Heart right ventricle (tissue), 16 donors: ENCODE data around the gene FUCA2. TPM values are rescaled to one million over a fixed set of nuclear protein-coding genes. Genes with fewer than 3 reads are reported as not detected.

ENCODE experiments used
- ATAC-seq, 8 donors: fragments of 200-7000 bp; cut with Tn5 transposase; one replicate each; pipeline ENCODE4 v1.9.1; 2020; ENCODE audit warnings: mild to moderate bottlenecking in 8 of 8, moderate library complexity in 8 of 8, moderate number of reproducible peaks in 1 of 8
- DNase-seq, 2 donors: peaks; one replicate each; pipeline ENCODE4 v3.0.0-alpha.2; 2020
- H3K27ac ChIP-seq, 10 donors: fragments of 200-600 bp; sonication (generic) in 2 of 10; one replicate each; pipeline versions ENCODE4 v1.5.0 to v1.8.0; 2020 to 2022; ENCODE audit warnings: mild to moderate bottlenecking in 3 of 10
- H3K27me3 ChIP-seq, 7 donors: fragments of 200-600 bp; one replicate each; pipeline ENCODE4 v1.8.0; 2021 to 2022; ENCODE audit warnings: mild to moderate bottlenecking in 2 of 7
- H3K36me3 ChIP-seq, 9 donors: fragments of 200-600 bp; sonication (generic) in 1 of 9; one replicate each; pipeline versions ENCODE4 v1.5.0 to v1.8.0; 2020 to 2022; ENCODE audit warnings: mild to moderate bottlenecking in 2 of 9
- H3K4me1 ChIP-seq, 9 donors: fragments of 200-600 bp; sonication (generic) in 1 of 9; one replicate each; pipeline versions ENCODE4 v1.5.0 to v1.8.0; 2020 to 2022; ENCODE audit warnings: mild to moderate bottlenecking in 4 of 9
- H3K4me3 ChIP-seq, 10 donors: fragments of 200-600 bp; sonication (generic) in 2 of 10; one replicate each; pipeline versions ENCODE4 v1.5.0 to v1.8.0; 2020 to 2022; ENCODE audit warnings: mild to moderate bottlenecking in 7 of 10, moderate library complexity in 2 of 10
- H3K9me3 ChIP-seq, 11 donors: fragments of 200-600 bp in 10 of 11; sonication (generic) in 2 of 11; one replicate each; pipeline versions ENCODE4 v1.5.0 to v1.8.0; 2013 to 2022; ENCODE audit warnings: mild to moderate bottlenecking in 2 of 11, control low read depth in 1 of 11, moderate library complexity in 1 of 11
- WGBS, 2 donors: extraction: QIAGEN DNeasy Blood & Tissue Kit; methylation state at CpG; one replicate each; pipeline ENCODE4 v1.1.7; 2013; ENCODE audit warnings: inconsistent platforms in 1 of 2; 5-methylcytosine and 5-hydroxymethylcytosine counted together
- intact Hi-C, 10 donors: fragments of 100-400 bp; cut with DNase I; formaldehyde crosslinking; loops; one replicate each; pipeline versions ENCODE4 v1.11.1 to v1.14.2; 2022
- polyA plus RNA-seq, 2 donors: library from polyadenylated mRNA; stranded (reverse); fragments of 200-250 nt; gene quantifications; one replicate each; pipeline ENCODE4 v1.2.3, GENCODE V29; 2013
- total RNA-seq, 10 donors: library from RNA; stranded (reverse); fragmentation: NEBNext Ultra II Directional in 3 of 10; extraction: Animal tissue kit (Norgen Biotek cat#: 25700) in 3 of 10; gene quantifications; one replicate each; pipeline versions ENCODE4 v1.2.1 to v1.2.4, GENCODE V29; 2021 to 2023
- TF ChIP-seq, protein P1 (sequence below), 9 donors: fragments of 200-600 bp; sonication (generic) in 2 of 9; IDR thresholded peaks; one replicate each; pipeline versions ENCODE4 v1.5.0 to v1.8.0; 2021 to 2022; ENCODE audit warnings: antibody characterized with exemption in 9 of 9, mild to moderate bottlenecking in 5 of 9, moderate library complexity in 1 of 9
- donor health status: Arrhythmogenic right ventricular cardiomyopathy.
- donor health status: ischemic (EF 13 %, LVEDD 7.1; RV severe dilation, severe dysfunction).
- donor health status: healthy with polysubstance abuse.
- donor health status: DM: no; HTN: yes; CAD: no.
- donor health status: DM: no; HTN: no; CAD: no.
- donor health status: ischemic (EF 25% LVEDD 6.9; RV normal size, moderate dysfunction).
- donor health status: ischemic (EF 25% LVEDD 5.7; RV mildly dilated, moderate dysfunction).
- donor health status: healthy.
- donor health status: DM: yes; HTN: yes; CAD: no.
- donor health status: Ischemic cardiomyopathy.
- donor health status: ischemic (EF 35%, LVEDD 5.7; RV mildly dilated, moderate dysfunction).
- donor health status: nonischemic (EF 11% LVEDD 7.7; RV severe dilation, severe dysfunction).
- donor health status: DM: yes; HTN: yes; CAD: no.
- donor health status: PGD.
- donor health status: ischemic (EF 29% LVEDD 5.4; RV normal size, mild dysfunction).
- donor health status: nonischemic (EF 23%, LVEDD 6.1; RV moderate dilation, normal function).

FUCA2 gene
- total and polyA plus RNA-seq, 12 donors: 24.1 to 63.4 (median 40.1) TPM

DNA sequence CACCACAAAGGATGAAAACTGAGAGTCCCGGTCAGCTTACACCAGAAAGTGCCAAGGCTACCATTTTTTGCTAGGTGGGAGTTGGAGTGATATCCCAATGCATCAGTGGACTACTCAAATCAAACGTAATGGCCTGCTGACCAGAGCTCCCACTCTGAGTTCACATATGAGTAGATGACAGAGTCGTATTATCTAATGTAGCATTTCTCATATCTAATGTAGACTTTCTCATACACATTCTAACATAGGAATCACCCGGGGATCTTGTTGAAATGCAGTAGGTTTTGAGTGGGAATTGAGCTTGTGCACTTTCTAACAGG lies 38.4 kb upstream of the FUCA2 start:
- TF ChIP-seq, protein P1, sequence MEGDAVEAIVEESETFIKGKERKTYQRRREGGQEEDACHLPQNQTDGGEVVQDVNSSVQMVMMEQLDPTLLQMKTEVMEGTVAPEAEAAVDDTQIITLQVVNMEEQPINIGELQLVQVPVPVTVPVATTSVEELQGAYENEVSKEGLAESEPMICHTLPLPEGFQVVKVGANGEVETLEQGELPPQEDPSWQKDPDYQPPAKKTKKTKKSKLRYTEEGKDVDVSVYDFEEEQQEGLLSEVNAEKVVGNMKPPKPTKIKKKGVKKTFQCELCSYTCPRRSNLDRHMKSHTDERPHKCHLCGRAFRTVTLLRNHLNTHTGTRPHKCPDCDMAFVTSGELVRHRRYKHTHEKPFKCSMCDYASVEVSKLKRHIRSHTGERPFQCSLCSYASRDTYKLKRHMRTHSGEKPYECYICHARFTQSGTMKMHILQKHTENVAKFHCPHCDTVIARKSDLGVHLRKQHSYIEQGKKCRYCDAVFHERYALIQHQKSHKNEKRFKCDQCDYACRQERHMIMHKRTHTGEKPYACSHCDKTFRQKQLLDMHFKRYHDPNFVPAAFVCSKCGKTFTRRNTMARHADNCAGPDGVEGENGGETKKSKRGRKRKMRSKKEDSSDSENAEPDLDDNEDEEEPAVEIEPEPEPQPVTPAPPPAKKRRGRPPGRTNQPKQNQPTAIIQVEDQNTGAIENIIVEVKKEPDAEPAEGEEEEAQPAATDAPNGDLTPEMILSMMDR (IDR thresholded peaks at IDR 0.05): no peak
- H3K4me1 ChIP-seq: peaks cover 0 to 6% (median 2%) of the 10 kb centered on the region in 9 donors
- no peak for DNase-seq
- H3K27me3 ChIP-seq: no peaks in the 10 kb centered on the region
- intact Hi-C loops: no loop called here
- 94 to 95% methylated on average over 4 of the region's 4 CpGs for WGBS, 2 donors
- H3K9me3 ChIP-seq: no peaks in the 10 kb centered on the region
- no peak overlapping the region for H3K4me3 ChIP-seq
- ATAC-seq: no peak
- no peaks in the 10 kb centered on the region for H3K36me3 ChIP-seq
- H3K27ac ChIP-seq: no peak overlapping the region

DNA sequence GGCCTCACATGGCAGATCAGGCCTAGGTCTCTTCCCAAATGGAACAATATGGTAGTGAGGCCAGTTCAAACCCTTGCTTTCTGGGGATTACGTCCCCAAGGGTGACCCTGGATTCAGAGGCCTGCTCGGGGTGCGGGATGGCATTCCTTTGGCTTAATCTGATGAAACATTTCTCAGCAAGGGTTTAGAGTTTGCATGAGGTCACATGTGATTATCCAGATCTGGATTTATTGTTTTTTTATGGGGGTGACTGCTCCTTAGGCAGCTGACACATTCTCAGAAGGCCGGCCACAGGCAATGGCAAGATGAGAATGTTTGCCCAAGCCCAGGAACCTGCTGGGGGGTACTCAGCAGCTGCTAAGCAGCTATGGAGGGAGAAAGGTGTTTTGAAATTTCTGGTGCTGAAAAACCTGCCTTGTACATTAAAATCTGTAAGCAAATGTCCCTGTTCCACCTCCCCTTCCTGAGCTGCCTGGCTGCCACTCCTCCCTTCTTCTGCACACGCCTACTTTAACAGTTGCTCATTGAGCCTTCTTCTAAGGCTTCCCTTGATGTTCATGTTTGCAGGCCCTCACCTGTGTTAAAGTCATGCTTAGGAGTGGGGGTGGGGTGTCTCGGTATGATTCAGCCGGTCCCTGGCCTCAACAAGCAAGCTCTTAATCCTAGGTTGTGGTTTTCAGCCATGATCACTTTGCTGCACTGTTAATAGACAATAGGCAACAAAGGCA lies 37.9 kb upstream of the FUCA2 start:
- TF ChIP-seq, protein P1 (IDR thresholded peaks at IDR 0.05): no peak
- H3K27ac ChIP-seq: no peak overlapping the region
- intact Hi-C loops: no loop called here

DNA sequence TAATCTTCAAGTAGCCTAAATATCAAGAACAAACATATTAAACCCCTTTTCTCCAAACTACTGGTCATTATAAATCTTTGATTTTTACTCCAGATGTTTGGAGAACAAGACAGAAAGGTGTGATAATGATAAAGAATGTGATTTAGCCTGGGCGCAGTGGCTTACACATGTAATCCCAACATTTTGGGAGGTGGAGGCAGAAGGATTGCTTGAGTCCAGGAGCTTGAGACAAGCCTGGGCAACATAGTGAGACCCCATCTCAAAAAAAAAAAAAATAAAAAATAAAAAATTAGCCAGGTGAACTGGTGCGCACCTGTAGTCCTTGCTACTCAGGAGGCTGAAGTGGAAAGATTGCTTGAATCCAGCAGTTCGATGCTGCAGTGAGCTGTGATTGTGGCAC lies 35.1 kb upstream of the FUCA2 start:
- Histone ChIP-seq H3K4me3 (no peak overlapping the region), H3K4me1 (peaks cover 0 to 22% (median 4%) of the 10 kb centered on the region in 9 donors), H3K36me3 (no peaks in the 10 kb centered on the region), H3K27me3 (no peaks in the 10 kb centered on the region), H3K9me3 (no peaks in the 10 kb centered on the region), H3K27ac (no peak overlapping the region)
- no peak for ATAC-seq
- 96 to 97% methylated on average over 3 of the region's 3 CpGs for WGBS, 2 donors
- TF ChIP-seq, protein P1 (IDR thresholded peaks at IDR 0.05): no peak
- DNase-seq: no peak
- intact Hi-C loops: no loop called here

More for the DNA sequence above, 37.9 kb upstream of the FUCA2 start:
- no peaks in the 10 kb centered on the region for H3K36me3 ChIP-seq
- no peaks in the 10 kb centered on the region for H3K27me3 ChIP-seq
- ATAC-seq (no peak), DNase-seq (no peak)
- peaks cover 0 to 3% (median 0%) of the 10 kb centered on the region in 9 donors for H3K4me1 ChIP-seq
- H3K9me3 ChIP-seq: no peaks in the 10 kb centered on the region
- whole genome bisulfite sequencing, 2 donors: 95 to 97% methylated on average over 7 of the region's 7 CpGs
- H3K4me3 ChIP-seq: no peak overlapping the region

DNA sequence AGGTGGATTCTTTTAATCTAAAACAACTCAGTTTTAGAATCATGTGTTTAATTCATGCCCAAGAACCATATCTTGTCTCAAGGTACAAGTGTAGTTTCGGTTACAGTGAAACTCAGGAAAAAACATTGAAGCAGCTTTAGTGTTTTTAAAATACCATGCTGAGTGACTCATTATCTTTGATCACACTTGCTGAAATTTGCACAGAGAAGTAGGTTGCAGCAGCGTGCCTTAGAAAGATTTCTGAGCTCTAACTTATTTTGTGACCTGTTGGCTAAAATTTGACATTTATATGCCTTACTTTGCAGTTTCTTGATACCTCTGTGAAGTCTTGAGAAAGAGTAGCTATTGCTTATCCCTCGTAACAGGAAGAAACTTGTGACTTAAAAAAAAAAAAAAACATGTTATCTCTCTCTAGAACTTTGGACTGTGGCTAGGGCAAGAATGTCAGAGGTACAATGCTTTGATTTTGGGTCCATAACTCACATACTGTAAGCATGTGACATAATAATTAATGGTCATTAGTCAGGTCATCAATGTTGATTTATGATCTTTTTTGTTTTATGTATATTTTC lies 34.5 kb upstream of the FUCA2 start:
- intact Hi-C loops: no loop called here
- peaks cover 0 to 22% (median 4%) of the 10 kb centered on the region in 9 donors for H3K4me1 ChIP-seq
- no peak overlapping the region for H3K4me3 ChIP-seq

More for the DNA sequence above, 34.5 kb upstream of the FUCA2 start:
- ATAC-seq (no peak), DNase-seq (no peak)
- Histone ChIP-seq H3K36me3 (no peaks in the 10 kb centered on the region), H3K9me3 (no peaks in the 10 kb centered on the region), H3K27ac (peak overlapping the region in 1 of 10 donors; percentile 11), H3K27me3 (no peaks in the 10 kb centered on the region)
- 62 to 76% methylated on average over 3 of the region's 3 CpGs for WGBS, 2 donors
- TF ChIP-seq, protein P1 (IDR thresholded peaks at IDR 0.05): no peak
